ENCODE results near the gene METTL26.

The METTL26 gene

DNA sequence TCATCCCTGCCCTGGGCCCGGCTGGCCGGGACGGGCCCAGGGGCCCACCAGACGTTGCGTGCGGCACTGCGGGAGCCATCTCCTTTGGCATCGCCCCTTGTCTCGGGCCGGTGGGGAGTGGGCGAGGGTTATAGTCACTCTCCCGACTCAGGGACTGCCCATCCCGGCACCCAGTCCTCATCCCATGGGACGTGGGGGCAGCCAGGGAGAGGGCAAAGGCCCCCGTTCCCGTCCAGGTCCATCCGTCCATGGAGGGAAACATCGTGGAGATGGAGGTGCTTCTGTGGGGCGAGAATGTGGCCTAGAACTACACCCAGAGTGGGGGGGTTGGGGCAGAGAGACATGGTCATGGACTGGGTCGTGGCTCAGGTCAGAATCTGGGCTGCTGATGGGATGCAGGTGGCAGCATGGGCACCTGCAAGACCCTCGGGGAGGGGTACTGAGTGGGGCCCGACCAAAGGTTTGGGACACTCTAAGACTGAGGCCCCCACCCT, 10.6 kb upstream of the METTL26 start:
- no peaks in the 10 kb centered on the region for H3K27me3 ChIP-seq (ENCODE audit: insufficient read depth, low read length, poor library complexity, severe bottlenecking)
- H3F3A ChIP-seq (ENCODE audit: low read depth): no peaks in the 10 kb centered on the region
- H3K4me1 ChIP-seq (ENCODE audit: insufficient read depth, low read length, poor library complexity, severe bottlenecking): peaks cover 6% of the 10 kb centered on the region
- H4K20me1 ChIP-seq (ENCODE audit: insufficient read depth, low read length, poor library complexity, severe bottlenecking): no peaks in the 10 kb centered on the region
- peaks cover 8% of the 10 kb centered on the region; the same call in 1 of the 2 replicates for H3K79me2 ChIP-seq (ENCODE audit: insufficient read depth, low read length)
- H3K9me2 ChIP-seq (replicated peaks; ENCODE audit: low read depth, low read length): no peaks in the 10 kb centered on the region
- no peaks in the 10 kb centered on the region for H3K36me3 ChIP-seq (ENCODE audit: insufficient read depth, low read length)
- no peak overlapping the region for H3K4me2 ChIP-seq (ENCODE audit: low read depth, low read length, poor library complexity, severe bottlenecking)
- H3K4me3 ChIP-seq (ENCODE audit: low read length, poor library complexity, severe bottlenecking): no peak overlapping the region
- H2AFZ ChIP-seq (ENCODE audit: low read length): no peak overlapping the region
- no peaks in the 10 kb centered on the region for H3K9me3 ChIP-seq (ENCODE audit: insufficient read depth, low read depth, low read length)
- no peak overlapping the region for H3K9ac ChIP-seq (ENCODE audit: low read depth, low read length, poor library complexity, severe bottlenecking)
- TF ChIP-seq, protein P1, sequence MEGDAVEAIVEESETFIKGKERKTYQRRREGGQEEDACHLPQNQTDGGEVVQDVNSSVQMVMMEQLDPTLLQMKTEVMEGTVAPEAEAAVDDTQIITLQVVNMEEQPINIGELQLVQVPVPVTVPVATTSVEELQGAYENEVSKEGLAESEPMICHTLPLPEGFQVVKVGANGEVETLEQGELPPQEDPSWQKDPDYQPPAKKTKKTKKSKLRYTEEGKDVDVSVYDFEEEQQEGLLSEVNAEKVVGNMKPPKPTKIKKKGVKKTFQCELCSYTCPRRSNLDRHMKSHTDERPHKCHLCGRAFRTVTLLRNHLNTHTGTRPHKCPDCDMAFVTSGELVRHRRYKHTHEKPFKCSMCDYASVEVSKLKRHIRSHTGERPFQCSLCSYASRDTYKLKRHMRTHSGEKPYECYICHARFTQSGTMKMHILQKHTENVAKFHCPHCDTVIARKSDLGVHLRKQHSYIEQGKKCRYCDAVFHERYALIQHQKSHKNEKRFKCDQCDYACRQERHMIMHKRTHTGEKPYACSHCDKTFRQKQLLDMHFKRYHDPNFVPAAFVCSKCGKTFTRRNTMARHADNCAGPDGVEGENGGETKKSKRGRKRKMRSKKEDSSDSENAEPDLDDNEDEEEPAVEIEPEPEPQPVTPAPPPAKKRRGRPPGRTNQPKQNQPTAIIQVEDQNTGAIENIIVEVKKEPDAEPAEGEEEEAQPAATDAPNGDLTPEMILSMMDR (conservative IDR thresholded peaks at IDR 0.05; ENCODE audit: low read length): no peak
- TF ChIP-seq EZH2phosphoT487 (IDR thresholded peaks at IDR 0.05; ENCODE audit: borderline replicate concordance): no peak

DNA sequence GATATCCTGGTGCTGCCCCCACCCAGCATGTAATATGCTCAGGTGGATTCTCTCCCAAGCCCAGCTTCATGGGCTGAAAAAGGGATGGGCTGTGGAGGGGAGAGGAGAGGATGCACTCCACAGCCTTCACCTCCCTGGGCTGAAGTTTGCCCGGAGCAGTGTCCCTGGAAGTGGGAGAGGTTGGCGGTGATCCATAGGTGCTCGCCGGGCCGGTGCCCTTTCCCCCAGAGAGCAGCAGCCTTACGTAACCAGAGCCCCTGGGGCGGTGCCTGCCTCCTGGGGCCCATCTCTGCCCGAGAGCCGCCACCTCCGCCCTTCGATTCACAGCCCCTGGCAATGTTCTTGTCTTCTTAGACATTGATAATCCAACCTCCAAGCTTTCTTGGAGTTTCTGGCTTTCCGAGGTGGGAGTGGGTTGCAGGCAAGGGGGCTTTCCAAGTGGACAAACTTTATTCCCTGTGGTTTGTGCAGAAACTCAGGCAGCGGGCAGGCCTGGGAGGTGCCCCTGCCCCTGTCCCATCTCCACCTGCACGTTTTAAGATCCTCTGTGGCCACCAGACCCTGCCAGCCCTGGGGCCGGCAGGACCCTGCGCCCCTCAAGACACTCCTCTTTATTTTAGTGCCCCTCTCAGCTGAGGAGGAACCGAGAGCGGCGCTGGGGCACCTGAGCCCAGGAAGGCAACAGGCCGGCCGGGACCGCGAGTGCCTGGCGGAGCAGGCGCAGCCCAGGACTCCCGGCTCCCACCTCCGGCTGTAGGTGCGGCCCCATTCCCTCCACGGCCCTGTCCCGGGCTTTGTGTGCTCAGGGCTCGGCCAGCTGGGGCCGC, 10.0 kb upstream of the METTL26 start:
- Histone ChIP-seq H4K20me1 (ENCODE audit: insufficient read depth, low read length, poor library complexity, severe bottlenecking) (no peaks in the 10 kb centered on the region), H3K4me2 (ENCODE audit: low read depth, low read length, poor library complexity, severe bottlenecking) (no peak overlapping the region), H3K4me3 (ENCODE audit: low read length, poor library complexity, severe bottlenecking) (no peak overlapping the region), H3K9ac (ENCODE audit: low read depth, low read length, poor library complexity, severe bottlenecking) (no peak overlapping the region), H3K36me3 (ENCODE audit: insufficient read depth, low read length) (no peaks in the 10 kb centered on the region), H3K9me3 (ENCODE audit: insufficient read depth, low read depth, low read length) (no peaks in the 10 kb centered on the region), H3K27me3 (ENCODE audit: insufficient read depth, low read length, poor library complexity, severe bottlenecking) (no peaks in the 10 kb centered on the region), H3K4me1 (ENCODE audit: insufficient read depth, low read length, poor library complexity, severe bottlenecking) (peaks cover 6% of the 10 kb centered on the region), H3F3A (ENCODE audit: low read depth) (no peaks in the 10 kb centered on the region), H2AFZ (ENCODE audit: low read length) (no peak overlapping the region), H3K9me2 (replicated peaks; ENCODE audit: low read depth, low read length) (no peaks in the 10 kb centered on the region), H3K79me2 (ENCODE audit: insufficient read depth, low read length) (peaks cover 8% of the 10 kb centered on the region; the same call in 1 of the 2 replicates)
- TF ChIP-seq EZH2phosphoT487 (IDR thresholded peaks at IDR 0.05; ENCODE audit: borderline replicate concordance): no peak
- TF ChIP-seq, protein P1 (conservative IDR thresholded peaks at IDR 0.05; ENCODE audit: low read length): no peak

DNA sequence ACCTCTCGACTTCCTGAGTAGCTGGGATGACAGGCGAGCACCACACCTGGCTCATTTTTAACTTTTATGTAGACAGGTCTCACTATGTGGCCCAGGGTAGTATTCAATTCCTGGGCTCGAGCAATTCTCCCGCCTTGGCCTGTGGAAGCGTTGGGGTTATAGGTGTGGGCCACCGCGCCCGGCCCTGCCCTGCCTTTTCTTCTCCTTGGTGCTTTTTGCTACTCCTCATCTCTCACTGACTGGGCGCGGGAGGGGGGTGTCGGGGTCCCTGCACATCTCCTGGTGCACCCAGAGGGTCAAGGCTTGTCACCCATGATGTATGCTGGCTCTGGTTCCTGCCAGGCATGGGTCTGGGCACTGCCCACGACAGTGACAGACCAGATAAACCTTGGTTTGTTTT, 8.5 kb upstream of the METTL26 start:
- Histone ChIP-seq H3K4me2 (ENCODE audit: low read depth, low read length, poor library complexity, severe bottlenecking) (no peak overlapping the region), H3K36me3 (ENCODE audit: insufficient read depth, low read length) (no peaks in the 10 kb centered on the region), H3K27me3 (ENCODE audit: insufficient read depth, low read length, poor library complexity, severe bottlenecking) (no peaks in the 10 kb centered on the region), H3K79me2 (ENCODE audit: insufficient read depth, low read length) (peaks cover 8% of the 10 kb centered on the region; the same call in 1 of the 2 replicates), H3K9me2 (replicated peaks; ENCODE audit: low read depth, low read length) (no peaks in the 10 kb centered on the region), H2AFZ (ENCODE audit: low read length) (no peak overlapping the region), H4K20me1 (ENCODE audit: insufficient read depth, low read length, poor library complexity, severe bottlenecking) (no peaks in the 10 kb centered on the region), H3F3A (ENCODE audit: low read depth) (no peaks in the 10 kb centered on the region), H3K4me1 (ENCODE audit: insufficient read depth, low read length, poor library complexity, severe bottlenecking) (peaks cover 6% of the 10 kb centered on the region), H3K9me3 (ENCODE audit: insufficient read depth, low read depth, low read length) (no peaks in the 10 kb centered on the region), H3K9ac (ENCODE audit: low read depth, low read length, poor library complexity, severe bottlenecking) (no peak overlapping the region), H3K4me3 (ENCODE audit: low read length, poor library complexity, severe bottlenecking) (no peak overlapping the region)
- TF ChIP-seq EZH2phosphoT487 (IDR thresholded peaks at IDR 0.05; ENCODE audit: borderline replicate concordance): no peak
- TF ChIP-seq, protein P1 (conservative IDR thresholded peaks at IDR 0.05; ENCODE audit: low read length): no peak

All from Loucy (cell line).